ENCODE results near the gene KLB. TPM values are rescaled to one million over a fixed set of nuclear protein-coding genes. Genes with fewer than 3 reads are reported as not detected.
A peak's percentile ranks its signal among the peaks of the same experiment; 100 is the strongest.
"Not testable (repeated sequence)": the region's sequence is repeated elsewhere in the genome, so short reads cannot be mapped to it uniquely, and the experiment has no call there.

Gene KLB
- polyA plus RNA-seq, 1 experiment, result not detected

DNA sequence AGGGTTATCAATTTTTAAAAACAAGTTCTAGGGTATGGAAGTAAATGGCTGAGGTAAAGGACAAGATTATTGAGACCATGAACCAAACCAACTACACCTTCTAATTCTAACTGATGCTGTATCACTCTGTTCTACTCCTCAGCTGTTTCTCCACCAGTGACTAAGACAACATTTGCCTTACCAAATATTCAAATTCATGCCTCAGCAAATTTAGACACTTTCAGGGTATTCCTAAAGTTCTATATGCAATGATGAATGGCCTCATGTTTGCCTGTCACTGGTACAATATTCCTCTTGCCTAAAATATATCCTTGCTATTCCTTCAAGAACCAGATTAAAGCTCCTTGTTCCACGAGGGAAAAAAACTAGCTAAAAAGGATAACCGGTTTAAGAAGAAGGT lies 47.0 kb downstream of the KLB start:
- no peak for DNase-seq (ENCODE audit: low read depth)
- TF ChIP-seq, protein P1, sequence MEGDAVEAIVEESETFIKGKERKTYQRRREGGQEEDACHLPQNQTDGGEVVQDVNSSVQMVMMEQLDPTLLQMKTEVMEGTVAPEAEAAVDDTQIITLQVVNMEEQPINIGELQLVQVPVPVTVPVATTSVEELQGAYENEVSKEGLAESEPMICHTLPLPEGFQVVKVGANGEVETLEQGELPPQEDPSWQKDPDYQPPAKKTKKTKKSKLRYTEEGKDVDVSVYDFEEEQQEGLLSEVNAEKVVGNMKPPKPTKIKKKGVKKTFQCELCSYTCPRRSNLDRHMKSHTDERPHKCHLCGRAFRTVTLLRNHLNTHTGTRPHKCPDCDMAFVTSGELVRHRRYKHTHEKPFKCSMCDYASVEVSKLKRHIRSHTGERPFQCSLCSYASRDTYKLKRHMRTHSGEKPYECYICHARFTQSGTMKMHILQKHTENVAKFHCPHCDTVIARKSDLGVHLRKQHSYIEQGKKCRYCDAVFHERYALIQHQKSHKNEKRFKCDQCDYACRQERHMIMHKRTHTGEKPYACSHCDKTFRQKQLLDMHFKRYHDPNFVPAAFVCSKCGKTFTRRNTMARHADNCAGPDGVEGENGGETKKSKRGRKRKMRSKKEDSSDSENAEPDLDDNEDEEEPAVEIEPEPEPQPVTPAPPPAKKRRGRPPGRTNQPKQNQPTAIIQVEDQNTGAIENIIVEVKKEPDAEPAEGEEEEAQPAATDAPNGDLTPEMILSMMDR (IDR thresholded peaks at IDR 0.05; ENCODE audit: insufficient read depth, low read depth, low read length), result no peak
- no peak overlapping the region for H3K4me3 ChIP-seq (ENCODE audit: low read depth, low read length)
- H3K27me3 ChIP-seq (ENCODE audit: control insufficient read depth, insufficient read depth, low read length), result no peaks in the 10 kb centered on the region
- CTCF ChIA-PET, result no interaction called here
- POLR2A ChIA-PET, result interaction anchor here (0.6 kb wide), 1 partner anchor 226 kb away, joined by 4 read pairs; no protein-coding TSS in a partner anchor
- H3K36me3 ChIP-seq (ENCODE audit: control insufficient read depth, insufficient read depth, low read length), result peaks cover 12% of the 10 kb centered on the region

GRCh38 chr4:39455486-39455885 lies 48.8 kb downstream of the KLB start:
- POLR2A ChIA-PET, result no interaction called here
- H3K36me3 ChIP-seq (ENCODE audit: control insufficient read depth, insufficient read depth, low read length), result peaks cover 12% of the 10 kb centered on the region
- DNase-seq (ENCODE audit: low read depth), result no peak
- TF ChIP-seq, protein P1 (IDR thresholded peaks at IDR 0.05; ENCODE audit: insufficient read depth, low read depth, low read length), result no peak
- CTCF ChIA-PET, result interaction anchor here (1.0 kb wide), 1 partner anchor 15 kb away, joined by 3 read pairs; no protein-coding TSS in a partner anchor
- H3K27me3 ChIP-seq (ENCODE audit: control insufficient read depth, insufficient read depth, low read length), result no peaks in the 10 kb centered on the region
- H3K4me3 ChIP-seq (ENCODE audit: low read depth, low read length), result no peak overlapping the region

GRCh38 chr4:39456946-39457763 lies 50.4 kb downstream of the KLB start:
- POLR2A ChIA-PET, result interaction anchor here (0.6 kb wide), 1 partner anchor 178 kb away, joined by 7 read pairs; no protein-coding TSS in a partner anchor
- H3K27me3 ChIP-seq (ENCODE audit: control insufficient read depth, insufficient read depth, low read length), result no peaks in the 10 kb centered on the region
- H3K36me3 ChIP-seq (ENCODE audit: control insufficient read depth, insufficient read depth, low read length), result peaks cover 8% of the 10 kb centered on the region
- CTCF ChIA-PET, result interaction anchor here (1.5 kb wide), 1 partner anchor 355 kb away, joined by 3 read pairs; no protein-coding TSS in a partner anchor
- peak overlapping the region; percentile 78 for H3K4me3 ChIP-seq (ENCODE audit: low read depth, low read length)
- no peak for DNase-seq (ENCODE audit: low read depth)
- TF ChIP-seq, protein P1 (IDR thresholded peaks at IDR 0.05; ENCODE audit: insufficient read depth, low read depth, low read length), result no peak

GRCh38 chr4:39458161-39458504 lies 51.4 kb downstream of the KLB start:
- not testable (repeated sequence) for H3K36me3 ChIP-seq (ENCODE audit: control insufficient read depth, insufficient read depth, low read length); DNase-seq (ENCODE audit: low read depth); H3K27me3 ChIP-seq (ENCODE audit: control insufficient read depth, insufficient read depth, low read length)
- H3K4me3 ChIP-seq (ENCODE audit: low read depth, low read length), result peak overlapping the region; percentile 78
- ChIA-PET POLR2A (interaction anchor here (0.7 kb wide), 1 partner anchor 138 kb away, joined by 3 read pairs; no protein-coding TSS in a partner anchor), CTCF (interaction anchor here (1.1 to 1.5 kb wide), 2 partner anchors 11 to 354 kb away, joined by 3 read pairs; no protein-coding TSS in a partner anchor)

GRCh38 chr4:39458505-39459300 lies 52.0 kb downstream of the KLB start, which contains the start of the genes LIAS and RPL9:
LIAS (plus strand) TSS chr4:39459056; CDS start chr4:39459118, 62 bp downstream.
RPL9 (minus strand) TSS chr4:39458922; CDS start chr4:39458439, 483 bp downstream.
- TF ChIP-seq, protein P1 (IDR thresholded peaks at IDR 0.05; ENCODE audit: insufficient read depth, low read depth, low read length), result no peak
- H3K27me3 ChIP-seq (ENCODE audit: control insufficient read depth, insufficient read depth, low read length), result no peaks in the 10 kb centered on the region
- ChIA-PET CTCF (interaction anchor here (1.1 to 1.5 kb wide), 2 partner anchors 11 to 354 kb away, joined by 3 read pairs; no protein-coding TSS in a partner anchor), POLR2A (interaction anchor here (0.7 kb wide), 1 partner anchor 138 kb away, joined by 3 read pairs; no protein-coding TSS in a partner anchor)
- peak; percentile 92 for DNase-seq (ENCODE audit: low read depth)
- peak within 1 kb of the TSS; percentile 78 for H3K4me3 ChIP-seq (ENCODE audit: low read depth, low read length)
- H3K36me3 ChIP-seq (ENCODE audit: control insufficient read depth, insufficient read depth, low read length), result peaks cover 6% of the 10 kb centered on the region
